Epithelial cell of esophagus (primary cell): Measurements from ENCODE around the gene DDX17.

ENCODE experiments used
- DNase-seq: peaks from one replicate; pipeline ENCODE4 v3.0.0; 2010; ENCODE audit warnings: low read depth
- H3K4me3 ChIP-seq: 2 replicates; pipeline ENCODE4 v1.5.1; 2011; ENCODE audit warnings: mild to moderate bottlenecking, low read length, control low read depth
- CTCF ChIP-seq: IDR thresholded peaks from 2 replicates; pipeline ENCODE4 v1.5.1; 2011; ENCODE audit warnings: low read depth, mild to moderate bottlenecking, low read length, control low read depth, inconsistent platforms; ENCODE audit not compliant: insufficient read depth; ENCODE audit errors: missing control alignments

The DDX17 gene

GRCh38 chr22:38506118-38506962 lies at the start of gene DDX17:
Gene DDX17 (minus strand): TSS chr22:38506311.
- peak within 1 kb of the TSS; percentile 83 for H3K4me3 ChIP-seq
- no peak for TF ChIP-seq CTCF
- peak; percentile 93 for DNase-seq

GRCh38 chr22:38554281-38554680 lies 48.2 kb upstream of the DDX17 start:
- TF ChIP-seq CTCF, result no peak
- no peak for DNase-seq
- no peak overlapping the region for H3K4me3 ChIP-seq

- no peak overlapping the region for H3K4me3 ChIP-seq
- no peak for TF ChIP-seq CTCF
- peak; percentile 83 for DNase-seq
Measured at GRCh38 chr22:38549101-38549894, 43.2 kb upstream of the DDX17 start.

GRCh38 chr22:38540701-38541100 lies 34.6 kb upstream of the DDX17 start:
- no peak for TF ChIP-seq CTCF
- no peak overlapping the region for H3K4me3 ChIP-seq
- no peak for DNase-seq

GRCh38 chr22:38531251-38531938 lies 25.3 kb upstream of the DDX17 start:
- no peak overlapping the region for H3K4me3 ChIP-seq
- DNase-seq, result no peak
- no peak for TF ChIP-seq CTCF

- DNase-seq, result no peak
- TF ChIP-seq CTCF, result no peak
- H3K4me3 ChIP-seq, result no peak overlapping the region
Measured at GRCh38 chr22:38524429-38524828, 18.3 kb upstream of the DDX17 start.
